Endometrial microvascular endothelial cells (primary cell): Measurements from ENCODE around the gene BID. TPM values are rescaled to one million over a fixed set of nuclear protein-coding genes. Genes with fewer than 3 reads are reported as not detected.

Source experiments
- in situ Hi-C: cut with HindIII; loops from 2 replicates; pipeline ENCODE4 v1.10.0; 2017; ENCODE audit warnings: low sequenced_read_pairs, low pct_unique_long_range_greater_than_20kb; ENCODE audit errors: inconsistent ontology term
- total RNA-seq: library from RNA; depleted of rRNA; stranded (reverse); fragments of >200 nt; gene quantifications from one replicate; pipeline ENCODE4 v1.2.3, GENCODE V29; 2015; ENCODE audit errors: inconsistent ontology term

The BID gene
- total RNA-seq, 1 donor from 2014 or later, result 117 TPM

- in situ Hi-C loops, result no loop called here
These were observed 80.1 kb downstream of the BID start for GRCh38 chr22:17694193-17694592.

DNA sequence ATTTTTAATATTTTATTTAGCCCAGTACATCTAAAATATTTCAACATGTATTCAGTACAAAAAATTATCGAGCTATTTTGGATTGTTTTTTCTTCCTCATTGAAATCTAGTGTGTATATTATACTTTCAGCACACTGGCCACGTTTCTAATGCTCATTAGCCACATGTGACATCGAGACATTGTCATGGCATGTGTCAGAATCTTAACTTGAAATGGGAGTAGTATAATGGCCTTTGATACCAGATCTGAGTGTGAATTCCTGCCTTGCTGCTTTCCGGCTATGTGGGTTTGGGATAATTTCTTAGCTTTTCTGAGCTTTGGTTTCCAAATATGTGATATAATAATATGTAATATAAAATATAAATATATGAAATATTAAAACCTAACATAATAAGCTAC lies 81.4 kb downstream of the BID start:
- in situ Hi-C loops, result no loop called here

- in situ Hi-C loops, result no loop called here
These were observed 90.0 kb downstream of the BID start for GRCh38 chr22:17684245-17684644.

Other genes starting within 250 kb of the BID start
- not detected for gene SLC25A18, start 211.0 kb downstream of the BID start, total RNA-seq
- gene ATP6V1E1, start 145.7 kb downstream of the BID start, total RNA-seq, result 127 TPM
- gene BCL2L13, start 135.7 kb downstream of the BID start, total RNA-seq, result 78.2 TPM